Activated CD4-positive, alpha-beta T cell treated with anti-CD3 and anti-CD28 coated beads, Interleukin-2, amount 10 ng/mL, durations not matched to agents 24 days and 14 days (primary cell): ENCODE measurements around the gene CDK16. TPM values are rescaled to one million over a fixed set of nuclear protein-coding genes. Genes with fewer than 3 reads are reported as not detected.

ENCODE experiments used
- DNase-seq: peaks from one replicate; pipeline ENCODE4 v3.0.0; 2022
- H3K27ac Mint-ChIP-seq: one replicate; pipeline ENCODE4 v1.8.0; 2022; ENCODE audit warnings: mild to moderate bottlenecking, mixed read lengths
- H3K27me3 Mint-ChIP-seq: one replicate; pipeline ENCODE4 v1.8.0; 2022; ENCODE audit warnings: mixed read lengths
- H3K36me3 Mint-ChIP-seq: one replicate; pipeline ENCODE4 v1.8.0; 2022; ENCODE audit warnings: low read depth, mild to moderate bottlenecking, mixed read lengths
- H3K4me1 Mint-ChIP-seq: one replicate; pipeline ENCODE4 v1.8.0; 2021; ENCODE audit warnings: mixed read lengths
- H3K4me3 Mint-ChIP-seq: one replicate; pipeline ENCODE4 v1.8.0; 2022; ENCODE audit warnings: mild to moderate bottlenecking, moderate library complexity, mixed read lengths
- H3K9me3 Mint-ChIP-seq: one replicate; pipeline ENCODE4 v1.8.0; 2021; ENCODE audit warnings: mixed read lengths
- intact Hi-C: fragments of 100-400 bp; cut with micrococcal nuclease; formaldehyde crosslinking; loops from one replicate; pipeline ENCODE4 v1.15.1; 2023
- total RNA-seq: library from RNA; stranded (reverse); gene quantifications from 2 replicates; pipeline ENCODE4 v1.2.3, GENCODE V29; 2022

The CDK16 gene
- total RNA-seq, 1 donor from 2014 or later: 70.2 TPM

DNA sequence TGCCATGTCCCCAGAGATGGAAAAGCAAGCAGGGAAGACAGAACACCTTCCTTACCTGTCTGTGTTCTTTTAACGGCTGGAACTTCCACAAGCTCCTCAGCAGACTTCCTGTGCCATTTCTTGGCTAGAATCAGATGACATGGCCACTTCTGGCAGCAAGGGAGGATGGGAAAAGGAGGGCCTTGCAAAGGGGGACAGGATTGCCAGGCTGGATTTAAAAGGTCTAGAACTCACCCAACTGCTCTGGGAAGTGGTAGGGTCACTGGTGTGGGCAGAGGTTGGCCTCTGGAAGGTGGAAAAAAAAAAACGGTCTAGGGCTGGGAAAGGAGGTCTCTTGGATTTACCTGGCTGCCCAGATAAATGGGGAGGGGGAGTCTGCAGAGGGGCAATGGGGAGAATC is 12.7 kb downstream of the CDK16 start:
- Mint-ChIP-seq H3K27ac (peak overlapping the region; percentile 34), H3K9me3 (peaks cover 4% of the 10 kb centered on the region), H3K27me3 (peaks cover 3% of the 10 kb centered on the region), H3K4me3 (no peak overlapping the region), H3K4me1 (peaks cover 19% of the 10 kb centered on the region), H3K36me3 (peaks cover 26% of the 10 kb centered on the region)
- no peak for DNase-seq
- intact Hi-C loops: loop anchor here (5.0 kb wide), 1 partner anchor 36 kb away; no protein-coding TSS in a partner anchor

DNA sequence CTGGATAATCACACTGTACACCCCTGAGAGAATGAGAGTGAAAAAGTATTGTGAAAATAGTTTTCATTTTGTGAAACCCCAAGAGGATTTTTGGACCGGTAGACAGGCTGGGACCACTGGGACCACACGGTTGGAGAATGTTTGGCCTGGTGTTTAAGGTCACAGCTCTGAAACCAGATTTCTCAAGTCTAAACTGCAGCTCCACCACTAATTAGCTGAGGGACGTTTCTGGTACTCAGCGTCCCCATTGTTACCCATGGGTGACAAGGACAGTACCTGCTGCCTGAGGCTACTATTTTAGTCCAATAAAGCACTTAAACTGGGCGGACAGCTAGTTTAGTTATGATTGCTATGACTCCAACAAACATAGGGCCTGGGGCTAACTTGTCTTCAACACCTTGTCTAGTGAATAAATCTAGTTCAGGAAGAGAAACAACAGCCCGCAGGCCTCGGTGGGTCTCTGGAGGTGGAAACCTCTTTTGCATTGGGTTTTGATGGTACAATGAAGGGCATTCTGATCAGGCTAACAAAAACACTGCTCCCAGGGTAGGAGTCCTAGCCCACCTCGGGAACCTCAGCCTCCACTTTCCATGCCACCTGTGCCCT is 13.8 kb downstream of the CDK16 start:
- peaks cover 3% of the 10 kb centered on the region for H3K27me3 Mint-ChIP-seq
- peaks cover 4% of the 10 kb centered on the region for H3K9me3 Mint-ChIP-seq
- peaks cover 20% of the 10 kb centered on the region for H3K4me1 Mint-ChIP-seq
- intact Hi-C loops: loop anchor here (2.0 to 5.0 kb wide), 3 partner anchors 35 to 251 kb away; partner anchors contain the start of genes NDUFB11, RBM10 and ZNF41
- H3K4me3 Mint-ChIP-seq: peak overlapping the region; percentile 87
- DNase-seq: peak; percentile 62
- peak overlapping the region; percentile 98 for H3K27ac Mint-ChIP-seq
- peaks cover 22% of the 10 kb centered on the region for H3K36me3 Mint-ChIP-seq

DNA sequence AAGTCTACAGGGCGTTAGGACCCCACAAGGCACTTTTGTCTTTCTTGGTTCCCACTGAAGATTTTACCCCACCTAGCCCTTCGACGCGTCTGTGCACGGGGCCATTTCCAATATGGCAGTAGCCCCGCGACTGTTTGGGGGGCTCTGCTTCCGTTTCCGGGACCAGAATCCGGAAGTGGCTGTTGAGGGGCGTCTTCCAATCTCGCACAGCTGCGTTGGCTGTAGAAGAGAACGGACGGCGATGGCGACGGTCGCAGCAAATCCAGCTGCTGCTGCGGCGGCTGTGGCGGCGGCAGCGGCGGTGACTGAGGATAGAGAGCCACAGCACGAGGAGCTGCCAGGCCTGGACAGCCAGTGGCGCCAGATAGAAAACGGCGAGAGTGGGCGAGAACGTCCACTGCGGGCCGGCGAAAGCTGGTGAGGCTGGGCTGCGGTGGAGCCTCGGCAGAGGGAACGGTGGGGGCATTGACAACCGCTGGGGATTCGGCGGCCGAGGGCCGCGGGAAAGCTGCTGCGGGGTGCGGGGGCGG is 14.4 kb downstream of the CDK16 start, which contains the start of gene USP11:
TSS of gene USP11 (plus strand) at position 207 of the 530 bp plus-strand sequence. CDS start at position 242, 35 bp downstream.
- Mint-ChIP-seq H3K9me3 (peaks cover 4% of the 10 kb centered on the region), H3K27ac (peak within 1 kb of the TSS; percentile 98), H3K4me3 (peak within 1 kb of the TSS; percentile 87), H3K27me3 (peaks cover 3% of the 10 kb centered on the region), H3K4me1 (peaks cover 20% of the 10 kb centered on the region), H3K36me3 (peaks cover 22% of the 10 kb centered on the region)
- DNase-seq: peak; percentile 81
- intact Hi-C loops: loop anchor here (1.0 to 5.0 kb wide), 6 partner anchors 15 to 417 kb away; partner anchors contain the start of genes CDK16, ELK1, NDUFB11 and RBM10

DNA sequence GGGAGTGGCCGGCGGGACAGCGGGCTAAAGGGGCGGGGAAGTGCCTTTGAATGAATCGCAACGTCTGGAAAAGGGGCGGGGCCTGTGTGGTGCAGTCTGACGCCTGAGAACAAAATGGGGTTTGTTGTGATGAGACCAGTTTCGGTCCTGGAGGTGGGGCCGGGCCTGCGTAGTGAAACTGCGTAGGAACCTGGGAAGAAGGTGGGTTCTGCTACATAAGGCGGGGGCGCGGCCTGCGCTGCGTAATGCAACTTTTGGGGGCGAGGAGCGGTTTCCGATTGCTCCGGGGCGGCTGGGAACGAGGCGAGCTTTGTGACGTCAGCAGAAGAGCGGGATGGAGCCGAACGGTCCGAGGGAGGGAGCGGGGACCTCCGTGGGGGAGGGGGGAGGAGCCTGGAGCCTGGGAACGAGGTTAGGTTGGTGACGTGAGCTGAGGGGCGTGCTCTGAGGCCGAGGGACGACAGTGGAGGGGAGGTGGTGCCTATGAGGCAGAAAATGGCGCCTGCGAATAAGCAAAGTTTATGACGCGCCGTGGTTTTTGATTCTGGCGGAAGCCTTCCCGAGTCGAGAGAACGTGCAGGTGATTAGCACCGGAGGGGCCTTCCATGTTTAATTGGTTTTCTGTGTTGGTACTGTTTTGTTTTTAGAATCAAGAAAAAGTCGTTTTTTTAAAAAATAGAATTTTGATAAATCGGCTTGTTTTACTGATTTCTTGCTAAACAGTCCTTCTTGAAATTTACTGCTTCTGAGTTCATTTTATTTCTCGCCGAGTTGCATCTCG is 15.0 kb downstream of the CDK16 start:
- Mint-ChIP-seq H3K4me1 (peaks cover 20% of the 10 kb centered on the region), H3K36me3 (peaks cover 18% of the 10 kb centered on the region), H3K27me3 (peaks cover 3% of the 10 kb centered on the region), H3K4me3 (peak overlapping the region; percentile 87), H3K9me3 (peaks cover 4% of the 10 kb centered on the region), H3K27ac (peak overlapping the region; percentile 98)
- intact Hi-C loops: loop anchor here (1.0 to 5.0 kb wide), 6 partner anchors 15 to 417 kb away; partner anchors contain the start of genes CDK16, ELK1, NDUFB11 and RBM10
- DNase-seq: peak; percentile 97

DNA sequence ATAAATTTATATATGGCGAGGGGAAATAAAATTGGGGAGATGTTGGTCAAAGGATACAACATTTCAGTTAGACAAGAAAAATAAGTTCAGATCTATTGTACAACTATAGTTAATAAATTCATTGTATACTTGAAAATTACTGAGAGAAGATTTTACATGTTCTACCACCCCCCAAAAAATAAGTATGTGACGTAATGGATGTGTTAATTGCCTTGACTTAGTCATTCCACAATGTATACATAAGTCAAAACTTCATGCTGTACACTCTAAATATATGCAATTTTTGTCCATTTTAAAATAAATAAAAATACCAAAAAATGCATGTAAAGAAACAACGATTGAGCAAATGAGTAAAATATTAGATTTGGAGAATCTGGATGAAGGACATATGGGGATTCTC is 16.1 kb downstream of the CDK16 start:
- intact Hi-C loops: loop anchor here (5.0 kb wide), 1 partner anchor 33 kb away; no protein-coding TSS in a partner anchor
- peaks cover 3% of the 10 kb centered on the region for H3K27me3 Mint-ChIP-seq

DNA sequence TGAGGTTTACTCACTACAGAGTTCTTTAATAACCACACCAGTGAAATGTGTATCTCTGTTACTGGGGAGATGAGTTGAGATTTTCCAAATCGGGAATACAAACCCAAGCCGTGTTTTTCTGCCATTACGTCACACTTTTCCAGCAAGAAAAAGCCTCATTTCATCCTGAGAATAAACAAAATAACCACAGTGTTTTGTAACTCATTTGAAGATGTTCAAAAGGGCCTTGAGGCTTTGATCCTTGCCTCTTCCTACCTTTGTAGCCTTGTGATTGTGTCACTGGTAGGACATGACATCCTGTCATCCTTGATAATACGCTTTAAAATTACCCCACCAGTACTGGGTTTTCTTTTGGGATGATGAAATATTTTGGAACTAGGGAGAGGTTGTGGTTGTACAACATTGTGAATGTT is 17.2 kb downstream of the CDK16 start:
- Mint-ChIP-seq H3K9me3 (no peaks in the 10 kb centered on the region), H3K27ac (peak overlapping the region; percentile 11), H3K27me3 (peaks cover 3% of the 10 kb centered on the region), H3K4me1 (peaks cover 16% of the 10 kb centered on the region), H3K36me3 (peaks cover 17% of the 10 kb centered on the region), H3K4me3 (peak overlapping the region; percentile 65)
- intact Hi-C loops: no loop called here
- DNase-seq: no peak

More for the DNA sequence above, 16.1 kb downstream of the CDK16 start:
- Mint-ChIP-seq H3K4me1 (peaks cover 20% of the 10 kb centered on the region), H3K36me3 (peaks cover 15% of the 10 kb centered on the region), H3K4me3 (peak overlapping the region; percentile 87), H3K9me3 (peaks cover 4% of the 10 kb centered on the region), H3K27ac (no peak overlapping the region)
- DNase-seq: no peak

DNA sequence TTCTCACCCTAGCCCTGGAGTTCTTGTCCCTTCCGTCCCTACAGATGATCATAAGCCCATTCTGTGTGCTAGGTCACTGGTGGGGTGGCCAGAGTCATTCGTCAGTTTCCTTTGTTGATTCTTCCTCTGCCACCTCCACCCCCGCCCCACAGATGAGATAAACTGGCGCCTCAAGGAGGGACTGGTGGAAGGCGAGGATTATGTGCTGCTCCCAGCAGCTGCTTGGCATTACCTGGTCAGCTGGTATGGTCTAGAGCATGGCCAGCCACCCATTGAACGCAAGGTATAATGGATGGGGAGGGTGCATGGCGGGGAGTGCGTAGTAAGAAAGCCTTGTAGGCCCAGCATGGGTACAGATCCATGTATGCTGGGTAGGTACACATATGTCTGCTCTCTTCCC is 20.7 kb downstream of the CDK16 start:
- DNase-seq: no peak
- no peaks in the 10 kb centered on the region for H3K9me3 Mint-ChIP-seq
- intact Hi-C loops: no loop called here

DNA sequence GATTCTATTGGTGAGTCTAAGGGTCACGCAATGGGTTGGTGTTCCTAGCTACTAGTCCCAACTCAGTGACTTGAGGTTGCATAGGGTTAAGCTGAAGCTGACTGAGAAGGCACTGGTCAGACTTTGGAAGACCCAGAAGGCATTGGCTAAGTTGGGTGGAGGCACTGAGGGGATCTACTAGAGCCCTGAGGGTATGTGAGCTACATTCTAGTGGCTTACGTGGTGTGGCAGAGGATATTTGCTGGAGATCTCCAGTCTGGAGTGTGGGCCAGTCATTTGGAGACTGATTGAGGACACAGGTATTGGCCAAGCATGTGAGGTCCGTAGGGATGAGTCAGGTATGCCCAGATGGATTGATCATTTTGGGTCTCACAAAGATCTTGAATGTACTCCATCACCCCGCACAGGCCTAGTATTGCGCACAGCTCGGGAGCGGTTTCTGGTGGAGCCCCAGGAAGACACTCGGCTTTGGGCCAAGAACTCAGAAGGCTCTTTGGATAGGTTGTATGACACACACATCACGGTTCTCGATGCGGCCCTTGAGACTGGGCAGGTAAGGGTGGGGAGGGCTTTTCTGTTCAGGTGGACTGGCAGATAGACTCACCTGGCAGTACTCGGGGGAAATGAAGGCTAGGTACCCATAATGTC is 21.5 kb downstream of the CDK16 start:
- Mint-ChIP-seq H3K27ac (no peak overlapping the region), H3K4me1 (peaks cover 11% of the 10 kb centered on the region), H3K4me3 (no peak overlapping the region), H3K9me3 (no peaks in the 10 kb centered on the region), H3K36me3 (peaks cover 27% of the 10 kb centered on the region), H3K27me3 (no peaks in the 10 kb centered on the region)
- DNase-seq: no peak
- intact Hi-C loops: no loop called here

More for the DNA sequence above, 20.7 kb downstream of the CDK16 start:
- peaks cover 27% of the 10 kb centered on the region for H3K36me3 Mint-ChIP-seq
- H3K4me1 Mint-ChIP-seq: peaks cover 11% of the 10 kb centered on the region
- H3K27ac Mint-ChIP-seq: no peak overlapping the region
- no peaks in the 10 kb centered on the region for H3K27me3 Mint-ChIP-seq
- H3K4me3 Mint-ChIP-seq: no peak overlapping the region

DNA sequence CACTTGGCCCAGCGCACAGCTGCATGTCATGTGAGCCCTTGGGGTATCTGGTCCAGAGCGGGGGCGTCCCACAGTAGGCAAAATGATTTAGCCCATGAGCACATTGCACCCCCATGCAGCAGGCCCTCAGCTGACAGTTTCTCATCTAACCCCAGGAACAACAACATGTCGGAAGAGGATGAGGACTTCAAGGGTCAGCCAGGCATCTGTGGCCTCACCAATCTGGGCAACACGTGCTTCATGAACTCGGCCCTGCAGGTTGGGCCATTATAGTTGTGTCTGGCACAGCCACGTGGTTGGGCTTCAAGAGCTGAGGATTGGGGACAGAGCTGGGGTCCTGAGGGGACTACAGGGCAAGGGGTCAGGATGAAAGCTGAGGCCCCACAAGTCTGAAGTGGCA is 22.1 kb downstream of the CDK16 start:
- intact Hi-C loops: no loop called here
- Mint-ChIP-seq H3K27ac (no peak overlapping the region), H3K27me3 (no peaks in the 10 kb centered on the region), H3K4me3 (no peak overlapping the region), H3K36me3 (peaks cover 23% of the 10 kb centered on the region), H3K9me3 (no peaks in the 10 kb centered on the region), H3K4me1 (peaks cover 6% of the 10 kb centered on the region)
- DNase-seq: no peak

DNA sequence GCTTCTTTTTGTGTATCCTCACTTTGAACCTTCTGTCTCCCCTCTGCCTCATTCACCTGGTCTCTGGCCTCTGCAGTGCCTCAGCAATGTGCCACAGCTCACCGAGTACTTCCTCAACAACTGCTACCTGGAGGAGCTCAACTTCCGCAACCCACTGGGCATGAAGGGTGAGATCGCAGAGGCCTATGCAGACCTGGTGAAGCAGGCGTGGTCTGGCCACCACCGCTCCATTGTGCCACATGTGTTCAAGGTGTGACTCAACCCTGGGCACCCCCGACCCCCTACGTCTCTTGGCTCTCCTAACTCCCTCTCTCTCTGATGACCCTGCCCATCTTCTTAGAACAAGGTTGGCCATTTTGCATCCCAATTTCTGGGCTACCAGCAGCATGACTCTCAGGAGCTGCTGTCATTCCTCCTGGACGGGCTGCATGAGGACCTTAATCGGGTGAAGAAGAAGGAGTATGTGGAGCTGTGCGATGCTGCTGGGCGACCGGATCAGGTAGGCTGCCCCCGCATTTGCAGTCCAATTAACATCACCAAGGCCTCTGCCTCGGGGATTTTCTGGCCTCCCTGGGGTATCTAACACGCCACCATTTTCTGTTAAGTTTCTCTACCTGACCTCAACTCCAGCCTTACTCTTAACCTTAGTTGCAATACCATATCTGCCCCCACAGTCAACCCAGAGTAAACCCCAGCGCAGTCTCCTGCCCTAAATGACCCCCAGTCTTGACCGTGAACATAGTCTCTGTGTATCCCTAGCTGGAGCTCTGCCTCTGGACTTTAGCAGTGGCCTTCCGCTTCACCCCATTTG is 22.9 kb downstream of the CDK16 start:
- intact Hi-C loops: no loop called here
- Mint-ChIP-seq H3K4me3 (no peak overlapping the region), H3K27ac (peak overlapping the region; percentile 37), H3K36me3 (peaks cover 27% of the 10 kb centered on the region), H3K27me3 (no peaks in the 10 kb centered on the region), H3K9me3 (no peaks in the 10 kb centered on the region), H3K4me1 (no peaks in the 10 kb centered on the region)
- DNase-seq: no peak

DNA sequence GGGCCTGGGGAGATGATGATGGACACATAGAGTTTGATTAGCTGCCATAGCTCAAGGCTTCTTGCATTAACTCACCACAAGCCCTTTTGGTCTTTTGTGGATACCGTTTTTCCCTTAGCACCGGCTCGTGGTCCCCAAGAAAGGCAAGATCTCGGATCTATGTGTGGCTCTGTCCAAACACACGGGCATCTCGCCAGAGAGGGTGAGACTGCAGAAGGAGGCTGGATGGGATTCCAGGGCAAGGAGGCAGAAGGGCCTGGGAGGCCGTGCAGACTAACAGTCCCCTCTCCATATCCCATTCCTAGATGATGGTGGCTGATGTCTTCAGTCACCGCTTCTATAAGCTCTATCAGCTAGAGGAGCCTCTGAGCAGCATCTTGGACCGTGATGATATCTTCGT is 23.8 kb downstream of the CDK16 start:
- H3K27ac Mint-ChIP-seq: no peak overlapping the region
- intact Hi-C loops: no loop called here
- no peaks in the 10 kb centered on the region for H3K9me3 Mint-ChIP-seq
- no peak for DNase-seq
- no peaks in the 10 kb centered on the region for H3K4me1 Mint-ChIP-seq
- no peak overlapping the region for H3K4me3 Mint-ChIP-seq
- no peaks in the 10 kb centered on the region for H3K27me3 Mint-ChIP-seq
- H3K36me3 Mint-ChIP-seq: peaks cover 27% of the 10 kb centered on the region

DNA sequence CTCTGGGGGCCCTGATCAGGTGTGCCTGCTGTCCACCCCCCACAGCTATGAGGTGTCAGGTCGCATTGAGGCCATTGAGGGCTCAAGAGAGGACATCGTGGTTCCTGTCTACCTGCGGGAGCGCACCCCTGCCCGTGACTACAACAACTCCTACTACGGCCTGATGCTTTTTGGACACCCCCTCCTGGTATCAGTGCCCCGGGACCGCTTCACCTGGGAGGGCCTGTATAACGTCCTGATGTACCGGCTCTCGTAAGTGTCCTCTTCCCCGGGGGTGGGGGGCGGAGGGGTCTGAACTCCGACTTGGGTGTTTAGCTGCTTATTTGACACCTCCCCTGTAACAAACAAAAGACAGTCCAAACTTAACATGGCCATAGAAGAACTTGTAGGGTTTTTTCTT is 24.9 kb downstream of the CDK16 start:
- Mint-ChIP-seq H3K9me3 (no peaks in the 10 kb centered on the region), H3K27ac (no peak overlapping the region), H3K4me3 (no peak overlapping the region), H3K4me1 (peaks cover 4% of the 10 kb centered on the region), H3K36me3 (peaks cover 27% of the 10 kb centered on the region), H3K27me3 (no peaks in the 10 kb centered on the region)
- DNase-seq: no peak
- intact Hi-C loops: no loop called here

DNA sequence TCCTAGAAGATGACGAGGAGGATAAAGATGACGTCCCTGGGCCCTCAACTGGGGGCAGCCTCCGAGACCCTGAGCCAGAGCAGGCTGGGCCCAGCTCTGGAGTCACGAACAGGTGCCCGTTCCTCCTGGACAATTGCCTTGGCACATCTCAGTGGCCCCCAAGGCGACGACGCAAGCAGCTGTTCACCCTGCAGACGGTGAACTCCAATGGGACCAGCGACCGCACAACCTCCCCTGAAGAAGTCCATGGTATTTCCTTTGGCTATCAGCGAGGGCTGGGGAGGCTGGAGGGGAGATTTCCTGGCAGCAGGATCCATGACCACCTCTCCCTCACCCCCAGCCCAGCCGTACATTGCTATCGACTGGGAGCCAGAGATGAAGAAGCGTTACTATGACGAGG is 26.2 kb downstream of the CDK16 start:
- no peak overlapping the region for H3K4me3 Mint-ChIP-seq
- peaks cover 28% of the 10 kb centered on the region for H3K36me3 Mint-ChIP-seq
- intact Hi-C loops: no loop called here
- no peaks in the 10 kb centered on the region for H3K27me3 Mint-ChIP-seq
- H3K27ac Mint-ChIP-seq: no peak overlapping the region
- no peaks in the 10 kb centered on the region for H3K9me3 Mint-ChIP-seq
- no peak for DNase-seq
- peaks cover 10% of the 10 kb centered on the region for H3K4me1 Mint-ChIP-seq
